Mesendoderm (in vitro differentiated cells): ENCODE measurements around the gene YES1. TPM values are rescaled to one million over a fixed set of nuclear protein-coding genes. Genes with fewer than 3 reads are reported as not detected.

Experiments used
- DNase-seq: peaks from one replicate; pipeline ENCODE4 v3.0.0; 2013
- H2AK5ac ChIP-seq: 2 replicates; pipeline ENCODE4 v1.6.1; 2013; ENCODE audit warnings: low read length, inconsistent platforms
- H2BK120ac ChIP-seq: 2 replicates; pipeline ENCODE4 v1.6.1; 2013; ENCODE audit warnings: low read depth, mild to moderate bottlenecking, low read length, moderate library complexity, mixed read lengths
- H2BK15ac ChIP-seq: replicated peaks from 2 replicates; pipeline ENCODE4 v1.6.1; 2013; ENCODE audit warnings: low read depth, mild to moderate bottlenecking, moderate library complexity
- H2BK5ac ChIP-seq: 2 replicates; pipeline ENCODE4 v1.6.1; 2013; ENCODE audit warnings: low read length, inconsistent platforms
- H3K18ac ChIP-seq: 2 replicates; pipeline ENCODE4 v1.6.1; 2013; ENCODE audit warnings: mild to moderate bottlenecking, low read length, mixed read lengths
- H3K23ac ChIP-seq: one replicate; pipeline ENCODE4 v1.6.1; 2013; ENCODE audit warnings: low read length
- H3K27ac ChIP-seq: 2 replicates; pipeline ENCODE4 v1.5.1; 2013; ENCODE audit warnings: low read depth, mild to moderate bottlenecking, inconsistent platforms, low read length, moderate library complexity
- H3K27me3 ChIP-seq: 2 replicates; pipeline ENCODE4 v1.6.1; 2013; ENCODE audit warnings: low read length, control low read depth, mild to moderate bottlenecking, inconsistent platforms; ENCODE audit not compliant: insufficient read depth, poor library complexity
- H3K36me3 ChIP-seq: 2 replicates; pipeline ENCODE4 v1.6.1; 2013; ENCODE audit warnings: low read length, inconsistent platforms; ENCODE audit not compliant: control insufficient read depth, insufficient read depth
- H3K4ac ChIP-seq: one replicate; pipeline ENCODE4 v1.6.1; 2013; ENCODE audit warnings: low read depth, mild to moderate bottlenecking, low read length, moderate library complexity
- H3K4me1 ChIP-seq: 2 replicates; pipeline ENCODE4 v1.6.1; 2013; ENCODE audit warnings: low read depth, low read length, inconsistent platforms; ENCODE audit not compliant: control insufficient read depth
- H3K4me2 ChIP-seq: 2 replicates; pipeline ENCODE4 v1.6.1; 2013; ENCODE audit warnings: low read length
- H3K4me3 ChIP-seq: 2 replicates; pipeline ENCODE4 v1.5.1; 2013; ENCODE audit warnings: mild to moderate bottlenecking, low read length
- H3K56ac ChIP-seq: one replicate; pipeline ENCODE4 v1.6.1; 2013; ENCODE audit warnings: low read length
- H3K79me1 ChIP-seq: 2 replicates; pipeline ENCODE4 v1.6.1; 2013; ENCODE audit warnings: low read length, inconsistent platforms
- H3K79me2 ChIP-seq: 2 replicates; pipeline ENCODE4 v1.6.1; 2013; ENCODE audit warnings: mild to moderate bottlenecking, low read length; ENCODE audit not compliant: control insufficient read depth, insufficient read depth
- H3K9ac ChIP-seq: 2 replicates; pipeline ENCODE4 v1.6.1; 2013; ENCODE audit warnings: low read length, inconsistent platforms
- H4K5ac ChIP-seq: one replicate; pipeline ENCODE4 v1.6.1; 2013; ENCODE audit warnings: low read length
- H4K8ac ChIP-seq: one replicate; pipeline ENCODE4 v1.6.1; 2013; ENCODE audit warnings: low read depth, mild to moderate bottlenecking, control low read depth, low read length, moderate library complexity
- WGBS: extraction: QIAGEN DNeasy Blood & Tissue Kit; methylation state at CpG from one replicate; pipeline ENCODE4 v1.1.7; 2013; ENCODE audit warnings: low lambda C conversion rate, missing lambda C conversion rate; ENCODE audit not compliant: insufficient coverage; ENCODE audit errors: extremely low coverage; 5-methylcytosine and 5-hydroxymethylcytosine counted together
- small RNA-seq: library from polyadenylated mRNA; stranded (forward); fragments of <200 nt; extraction: miRNeasy Mini kit (QIAGEN cat#:217004); gene quantifications from one replicate; pipeline ENCODE3, GENCODE V24; 2013; ENCODE audit not compliant: insufficient read depth

YES1 gene

DNA sequence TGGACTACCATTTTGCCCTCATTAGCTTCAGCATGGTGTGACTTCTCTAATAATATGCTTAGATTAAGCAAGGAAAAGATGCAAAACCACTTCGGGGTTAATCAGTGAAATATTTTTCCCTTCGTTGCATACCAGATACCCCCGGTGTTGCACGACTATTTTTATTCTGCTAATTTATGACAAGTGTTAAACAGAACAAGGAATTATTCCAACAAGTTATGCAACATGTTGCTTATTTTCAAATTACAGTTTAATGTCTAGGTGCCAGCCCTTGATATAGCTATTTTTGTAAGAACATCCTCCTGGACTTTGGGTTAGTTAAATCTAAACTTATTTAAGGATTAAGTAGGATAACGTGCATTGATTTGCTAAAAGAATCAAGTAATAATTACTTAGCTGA, 138.3 kb downstream of the YES1 start:
- no peaks in the 10 kb centered on the region for H3K79me1 ChIP-seq

GRCh38 chr18:673317-673716, 138.7 kb downstream of the YES1 start:
- Histone ChIP-seq H3K4me1 (no peaks in the 10 kb centered on the region), H3K27ac (no peak overlapping the region), H4K8ac (no peak overlapping the region), H3K36me3 (peaks cover 13% of the 10 kb centered on the region), H3K4me3 (no peak overlapping the region), H3K18ac (no peak overlapping the region), H2BK120ac (no peak overlapping the region), H3K4me2 (no peak overlapping the region), H3K9ac (no peak overlapping the region), H4K5ac (no peak overlapping the region), H3K79me1 (no peaks in the 10 kb centered on the region), H3K27me3 (no peaks in the 10 kb centered on the region), H2BK15ac (no peak overlapping the region), H2BK5ac (no peak overlapping the region), H3K23ac (no peak overlapping the region), H3K56ac (no peak overlapping the region), H3K4ac (no peak overlapping the region), H3K79me2 (no peaks in the 10 kb centered on the region), H2AK5ac (no peak overlapping the region)
- no CpG with 5 or more reads among the region's 3 CpGs for WGBS
- DNase-seq = no peak

More for the DNA sequence above, 138.3 kb downstream of the YES1 start:
- no peak for DNase-seq
- H2BK15ac ChIP-seq = no peak overlapping the region
- no peak overlapping the region for H3K4me2 ChIP-seq
- no peaks in the 10 kb centered on the region for H3K4me1 ChIP-seq
- H3K56ac ChIP-seq = no peak overlapping the region
- H4K8ac ChIP-seq = no peak overlapping the region
- no peak overlapping the region for H3K4me3 ChIP-seq
- WGBS = no CpG with 5 or more reads among the region's 5 CpGs
- H4K5ac ChIP-seq = no peak overlapping the region
- no peak overlapping the region for H3K23ac ChIP-seq
- H2AK5ac ChIP-seq = no peak overlapping the region
- no peak overlapping the region for H3K4ac ChIP-seq
- H3K36me3 ChIP-seq = peaks cover 13% of the 10 kb centered on the region
- H3K18ac ChIP-seq = no peak overlapping the region
- H3K27ac ChIP-seq = no peak overlapping the region
- no peaks in the 10 kb centered on the region for H3K79me2 ChIP-seq
- no peaks in the 10 kb centered on the region for H3K27me3 ChIP-seq
- H3K9ac ChIP-seq = no peak overlapping the region
- H2BK120ac ChIP-seq = no peak overlapping the region
- no peak overlapping the region for H2BK5ac ChIP-seq

Small RNA genes lying within 50 kb of the gene (small RNA-seq; reads per million reads assigned to genes)
- gene BOLA2P1 = not detected
- not detected for gene RNU1-109P
